SK-N-SH treated with all-trans-retinoic acid at 6 μM for 48 hours (cell line): ENCODE measurements around the gene DTNBP1.

Source experiments
- ATAC-seq: fragments of 200-7000 bp; cut with Tn5 transposase; 3 replicates; pipeline ENCODE4 v1.9.1; 2020; ENCODE audit warnings: mild to moderate bottlenecking, moderate library complexity
- ARNTL ChIP-seq: fragments of 450-650 bp; formaldehyde crosslinking; IDR thresholded peaks from 2 replicates; pipeline ENCODE4 v1.5.0; 2020; ENCODE audit warnings: low read depth, mild to moderate bottlenecking, moderate library complexity, borderline replicate concordance
- BACH2 ChIP-seq: fragments of 250-450 bp; sonication (Bioruptor Pico); IDR thresholded peaks from 2 replicates; pipeline ENCODE4 v1.9.0; 2021; ENCODE audit warnings: mild to moderate bottlenecking, borderline replicate concordance
- CSDC2 ChIP-seq: fragments of 250-450 bp; sonication (Bioruptor Pico); IDR thresholded peaks from 2 replicates; pipeline ENCODE4 v1.5.0; 2020; ENCODE audit warnings: mild to moderate bottlenecking, moderate library complexity
- ESRRG ChIP-seq: fragments of 250-450 bp; sonication (Bioruptor Pico); IDR thresholded peaks from 2 replicates; pipeline ENCODE4 v1.6.1; 2021; ENCODE audit warnings: mild to moderate bottlenecking
- GLIS3 ChIP-seq: fragments of 250-450 bp; sonication (Bioruptor Pico); IDR thresholded peaks from 2 replicates; pipeline ENCODE4 v1.5.0; 2020; ENCODE audit warnings: mild to moderate bottlenecking, moderate library complexity
- ISL1 ChIP-seq: fragments of 250-450 bp; sonication (Bioruptor Pico); IDR thresholded peaks from 2 replicates; pipeline ENCODE4 v2.1.2; 2022; ENCODE audit warnings: mild to moderate bottlenecking, moderate library complexity
- OSR1 ChIP-seq: fragments of 250-450 bp; sonication (Bioruptor Pico); IDR thresholded peaks from 2 replicates; pipeline ENCODE4 v1.8.0; 2022; ENCODE audit warnings: moderate library complexity, mild to moderate bottlenecking, inconsistent platforms
- PPARA ChIP-seq: fragments of 250-450 bp; sonication (Bioruptor Pico); IDR thresholded peaks from 2 replicates; pipeline ENCODE4 v1.5.0; 2020; ENCODE audit warnings: mild to moderate bottlenecking, borderline replicate concordance
- RARB ChIP-seq: fragments of 250-450 bp; sonication (Bioruptor Pico); IDR thresholded peaks from 2 replicates; pipeline ENCODE4 v1.8.0; 2021; ENCODE audit warnings: mild to moderate bottlenecking, moderate library complexity
- SNAI2 ChIP-seq: fragments of 250-450 bp; sonication (Bioruptor Pico); IDR thresholded peaks from 2 replicates; pipeline ENCODE4 v1.5.0; 2020; ENCODE audit warnings: mild to moderate bottlenecking, moderate library complexity
- TCF4 ChIP-seq: fragments of 250-450 bp; sonication (Bioruptor Pico); IDR thresholded peaks from 2 replicates; pipeline ENCODE4 v1.8.0; 2021; ENCODE audit warnings: mild to moderate bottlenecking, moderate library complexity, borderline replicate concordance
- TOX ChIP-seq: fragments of 250-450 bp; sonication (Bioruptor Pico); IDR thresholded peaks from 2 replicates; pipeline ENCODE4 v1.8.0; 2021; ENCODE audit warnings: mild to moderate bottlenecking, moderate library complexity, borderline replicate concordance
- ZC3H10 ChIP-seq: fragments of 250-450 bp; sonication (Bioruptor Pico); IDR thresholded peaks from 2 replicates; pipeline ENCODE4 v1.5.1; 2021; ENCODE audit warnings: mild to moderate bottlenecking, moderate library complexity
- ZFP3 ChIP-seq: fragments of 250-450 bp; sonication (Bioruptor Pico); IDR thresholded peaks from 2 replicates; pipeline ENCODE4 v1.5.0; 2020; ENCODE audit warnings: mild to moderate bottlenecking, moderate library complexity
- ZFP30 ChIP-seq: fragments of 450-650 bp; formaldehyde crosslinking; IDR thresholded peaks from 2 replicates; pipeline ENCODE4 v1.5.0; 2022; ENCODE audit warnings: mild to moderate bottlenecking, moderate library complexity
- ZNF565 ChIP-seq: fragments of 450-650 bp; formaldehyde crosslinking; conservative IDR thresholded peaks from 2 replicates; pipeline ENCODE4 v1.5.0; 2020; ENCODE audit warnings: low read depth, mild to moderate bottlenecking, moderate library complexity
- ZNF8 ChIP-seq: fragments of 450-650 bp; formaldehyde crosslinking; IDR thresholded peaks from 2 replicates; pipeline ENCODE4 v1.5.0; 2020; ENCODE audit warnings: mild to moderate bottlenecking, moderate library complexity
- TF ChIP-seq, protein P1 (sequence below): fragments of 250-450 bp; sonication (Bioruptor Pico); IDR thresholded peaks from 2 replicates; pipeline ENCODE4 v1.5.0; 2020; ENCODE audit warnings: mild to moderate bottlenecking, moderate library complexity
- TF ChIP-seq, protein P2 (sequence below): fragments of 250-450 bp; sonication (Bioruptor Pico); IDR thresholded peaks from 2 replicates; pipeline ENCODE4 v1.8.0; 2021; ENCODE audit warnings: low read depth, mild to moderate bottlenecking, moderate library complexity, borderline replicate concordance
- TF ChIP-seq, protein P3 (sequence below): fragments of 250-450 bp; sonication (Bioruptor Pico); IDR thresholded peaks from 2 replicates; pipeline ENCODE4 v1.8.0; 2020; ENCODE audit warnings: mild to moderate bottlenecking, moderate library complexity, borderline replicate concordance
- TF ChIP-seq, protein P4 (sequence below): fragments of 250-450 bp; sonication (Bioruptor Pico); IDR thresholded peaks from 2 replicates; pipeline ENCODE4 v1.5.1; 2021; ENCODE audit warnings: mild to moderate bottlenecking, moderate library complexity

DTNBP1 gene

DNA sequence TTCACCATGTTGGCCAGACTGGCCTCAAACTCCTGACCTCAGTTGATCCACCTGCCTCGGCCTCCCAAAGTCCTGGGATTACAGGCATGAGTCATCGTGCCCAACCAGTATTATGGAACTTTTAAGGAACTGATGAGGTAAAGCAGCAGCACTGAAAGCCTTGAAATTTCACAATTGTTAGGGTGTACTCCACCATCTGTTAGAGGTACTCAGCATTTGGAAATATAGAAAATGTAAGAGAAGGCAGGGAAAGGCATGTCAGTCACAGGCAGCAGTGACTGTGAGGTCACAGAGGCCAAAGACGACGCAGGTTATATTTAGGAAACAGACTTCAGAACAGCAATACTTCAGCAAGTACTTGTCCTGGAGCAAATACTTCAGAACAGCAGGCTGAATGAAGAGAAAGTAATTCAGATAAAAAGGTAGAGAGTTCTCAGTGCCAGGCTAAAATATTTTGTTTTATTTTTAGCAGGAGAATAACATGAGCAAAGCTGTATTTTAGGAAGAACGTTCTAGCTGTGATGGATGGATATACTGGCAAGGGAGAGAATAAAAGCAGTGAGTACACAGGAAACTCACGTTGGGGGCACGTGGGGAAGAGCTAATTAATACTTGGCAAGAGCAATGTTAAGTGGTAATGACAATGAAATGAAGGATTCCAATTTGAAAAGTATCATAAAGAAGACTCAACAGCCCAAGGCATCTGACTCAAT, 67.2 kb downstream of the DTNBP1 start:
- ATAC-seq, result no peak
- TF ChIP-seq, protein P1, sequence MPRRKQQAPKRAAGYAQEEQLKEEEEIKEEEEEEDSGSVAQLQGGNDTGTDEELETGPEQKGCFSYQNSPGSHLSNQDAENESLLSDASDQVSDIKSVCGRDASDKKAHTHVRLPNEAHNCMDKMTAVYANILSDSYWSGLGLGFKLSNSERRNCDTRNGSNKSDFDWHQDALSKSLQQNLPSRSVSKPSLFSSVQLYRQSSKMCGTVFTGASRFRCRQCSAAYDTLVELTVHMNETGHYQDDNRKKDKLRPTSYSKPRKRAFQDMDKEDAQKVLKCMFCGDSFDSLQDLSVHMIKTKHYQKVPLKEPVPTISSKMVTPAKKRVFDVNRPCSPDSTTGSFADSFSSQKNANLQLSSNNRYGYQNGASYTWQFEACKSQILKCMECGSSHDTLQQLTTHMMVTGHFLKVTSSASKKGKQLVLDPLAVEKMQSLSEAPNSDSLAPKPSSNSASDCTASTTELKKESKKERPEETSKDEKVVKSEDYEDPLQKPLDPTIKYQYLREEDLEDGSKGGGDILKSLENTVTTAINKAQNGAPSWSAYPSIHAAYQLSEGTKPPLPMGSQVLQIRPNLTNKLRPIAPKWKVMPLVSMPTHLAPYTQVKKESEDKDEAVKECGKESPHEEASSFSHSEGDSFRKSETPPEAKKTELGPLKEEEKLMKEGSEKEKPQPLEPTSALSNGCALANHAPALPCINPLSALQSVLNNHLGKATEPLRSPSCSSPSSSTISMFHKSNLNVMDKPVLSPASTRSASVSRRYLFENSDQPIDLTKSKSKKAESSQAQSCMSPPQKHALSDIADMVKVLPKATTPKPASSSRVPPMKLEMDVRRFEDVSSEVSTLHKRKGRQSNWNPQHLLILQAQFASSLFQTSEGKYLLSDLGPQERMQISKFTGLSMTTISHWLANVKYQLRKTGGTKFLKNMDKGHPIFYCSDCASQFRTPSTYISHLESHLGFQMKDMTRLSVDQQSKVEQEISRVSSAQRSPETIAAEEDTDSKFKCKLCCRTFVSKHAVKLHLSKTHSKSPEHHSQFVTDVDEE (CRISPR knock-in tag), result no peak
- TF ChIP-seq, protein P2, sequence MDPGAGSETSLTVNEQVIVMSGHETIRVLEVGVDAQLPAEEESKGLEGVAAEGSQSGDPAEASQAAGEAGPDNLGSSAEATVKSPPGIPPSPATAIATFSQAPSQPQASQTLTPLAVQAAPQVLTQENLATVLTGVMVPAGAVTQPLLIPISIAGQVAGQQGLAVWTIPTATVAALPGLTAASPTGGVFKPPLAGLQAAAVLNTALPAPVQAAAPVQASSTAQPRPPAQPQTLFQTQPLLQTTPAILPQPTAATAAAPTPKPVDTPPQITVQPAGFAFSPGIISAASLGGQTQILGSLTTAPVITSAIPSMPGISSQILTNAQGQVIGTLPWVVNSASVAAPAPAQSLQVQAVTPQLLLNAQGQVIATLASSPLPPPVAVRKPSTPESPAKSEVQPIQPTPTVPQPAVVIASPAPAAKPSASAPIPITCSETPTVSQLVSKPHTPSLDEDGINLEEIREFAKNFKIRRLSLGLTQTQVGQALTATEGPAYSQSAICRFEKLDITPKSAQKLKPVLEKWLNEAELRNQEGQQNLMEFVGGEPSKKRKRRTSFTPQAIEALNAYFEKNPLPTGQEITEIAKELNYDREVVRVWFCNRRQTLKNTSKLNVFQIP, result no peak
- no peak for TF ChIP-seq ESRRG (CRISPR knock-in tag)
- TF ChIP-seq ZNF565 (CRISPR knock-in tag), result no peak
- TF ChIP-seq ZFP30 (CRISPR knock-in tag), result no peak
- TF ChIP-seq, protein P3, sequence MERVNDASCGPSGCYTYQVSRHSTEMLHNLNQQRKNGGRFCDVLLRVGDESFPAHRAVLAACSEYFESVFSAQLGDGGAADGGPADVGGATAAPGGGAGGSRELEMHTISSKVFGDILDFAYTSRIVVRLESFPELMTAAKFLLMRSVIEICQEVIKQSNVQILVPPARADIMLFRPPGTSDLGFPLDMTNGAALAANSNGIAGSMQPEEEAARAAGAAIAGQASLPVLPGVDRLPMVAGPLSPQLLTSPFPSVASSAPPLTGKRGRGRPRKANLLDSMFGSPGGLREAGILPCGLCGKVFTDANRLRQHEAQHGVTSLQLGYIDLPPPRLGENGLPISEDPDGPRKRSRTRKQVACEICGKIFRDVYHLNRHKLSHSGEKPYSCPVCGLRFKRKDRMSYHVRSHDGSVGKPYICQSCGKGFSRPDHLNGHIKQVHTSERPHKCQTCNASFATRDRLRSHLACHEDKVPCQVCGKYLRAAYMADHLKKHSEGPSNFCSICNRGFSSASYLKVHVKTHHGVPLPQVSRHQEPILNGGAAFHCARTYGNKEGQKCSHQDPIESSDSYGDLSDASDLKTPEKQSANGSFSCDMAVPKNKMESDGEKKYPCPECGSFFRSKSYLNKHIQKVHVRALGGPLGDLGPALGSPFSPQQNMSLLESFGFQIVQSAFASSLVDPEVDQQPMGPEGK, result no peak
- no peak for TF ChIP-seq ZC3H10 (CRISPR knock-in tag)
- TF ChIP-seq ZNF8 (CRISPR knock-in tag), result no peak
- no peak for TF ChIP-seq CSDC2
- no peak for TF ChIP-seq ISL1 (CRISPR knock-in tag)
- TF ChIP-seq OSR1 (CRISPR knock-in tag), result no peak
- TF ChIP-seq TOX (CRISPR knock-in tag), result no peak
- TF ChIP-seq ZFP3, result no peak
- no peak for TF ChIP-seq PPARA
- no peak for TF ChIP-seq GLIS3 (CRISPR knock-in tag)
- no peak for TF ChIP-seq TCF4 (CRISPR knock-in tag)
- TF ChIP-seq, protein P4, sequence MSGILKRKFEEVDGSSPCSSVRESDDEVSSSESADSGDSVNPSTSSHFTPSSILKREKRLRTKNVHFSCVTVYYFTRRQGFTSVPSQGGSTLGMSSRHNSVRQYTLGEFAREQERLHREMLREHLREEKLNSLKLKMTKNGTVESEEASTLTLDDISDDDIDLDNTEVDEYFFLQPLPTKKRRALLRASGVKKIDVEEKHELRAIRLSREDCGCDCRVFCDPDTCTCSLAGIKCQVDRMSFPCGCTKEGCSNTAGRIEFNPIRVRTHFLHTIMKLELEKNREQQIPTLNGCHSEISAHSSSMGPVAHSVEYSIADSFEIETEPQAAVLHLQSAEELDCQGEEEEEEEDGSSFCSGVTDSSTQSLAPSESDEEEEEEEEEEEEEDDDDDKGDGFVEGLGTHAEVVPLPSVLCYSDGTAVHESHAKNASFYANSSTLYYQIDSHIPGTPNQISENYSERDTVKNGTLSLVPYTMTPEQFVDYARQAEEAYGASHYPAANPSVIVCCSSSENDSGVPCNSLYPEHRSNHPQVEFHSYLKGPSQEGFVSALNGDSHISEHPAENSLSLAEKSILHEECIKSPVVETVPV, result no peak

DNA sequence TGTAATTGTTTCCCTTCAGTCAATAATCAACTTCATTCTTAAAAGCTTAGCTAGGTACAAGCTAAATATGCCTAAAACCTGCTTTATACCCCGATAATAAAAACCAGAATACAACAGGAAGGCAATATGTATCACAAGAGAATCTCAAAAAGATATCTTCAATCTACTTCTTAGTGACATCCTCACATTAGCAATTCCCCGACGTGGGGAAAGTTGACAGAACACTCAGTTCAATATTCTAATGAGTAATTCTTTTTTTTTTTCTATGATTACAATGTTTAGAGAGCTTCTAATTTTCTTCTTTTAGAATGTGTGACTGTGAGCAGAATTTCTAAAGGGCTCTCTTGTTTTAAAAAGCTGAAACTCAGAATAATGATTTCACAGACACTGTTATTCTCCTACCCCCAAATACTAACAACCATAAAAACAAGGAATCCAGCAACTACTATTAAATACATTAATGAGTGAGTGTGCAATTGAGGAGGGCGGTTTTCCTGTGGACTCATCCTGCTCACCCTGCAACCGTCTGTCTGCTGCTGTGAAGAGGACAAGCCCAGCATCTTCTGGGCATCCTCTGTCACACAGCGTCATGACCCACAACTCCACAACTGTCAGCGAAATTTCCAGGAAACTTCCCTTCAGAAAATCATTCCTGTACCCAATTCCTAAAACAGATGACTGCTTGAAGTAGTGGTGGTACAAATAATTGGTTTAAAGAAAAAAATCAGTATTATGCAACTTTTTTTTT, 68.1 kb downstream of the DTNBP1 start:
- TF ChIP-seq RARB (CRISPR knock-in tag) (no peak), ARNTL (no peak), ESRRG (CRISPR knock-in tag) (no peak), OSR1 (CRISPR knock-in tag) (no peak), SNAI2 (no peak), ZNF565 (CRISPR knock-in tag) (no peak), BACH2 (CRISPR knock-in tag) (no peak)
- TF ChIP-seq, protein P1 (CRISPR knock-in tag), result no peak
- ATAC-seq, result no peak
